H1 (cell line): ENCODE measurements around the gene L3MBTL1.

Experiments used
- CTCF ChIP-seq, 3 experiments: IDR thresholded peaks; 1 replicate in 2 of 3; 2 replicates in 1 of 3; pipeline versions ENCODE4 v1.5.1 to v1.6.1; 2011; ENCODE audit warnings: low read length in 3 of 3, mild to moderate bottlenecking in 3 of 3, inconsistent platforms in 2 of 3, low read depth in 1 of 3, moderate library complexity in 1 of 3; ENCODE audit not compliant: insufficient read depth in 1 of 3; ENCODE audit errors: control extremely low read depth in 1 of 3
- EZH2 ChIP-seq: fragments of 200-600 bp; sonication (generic); IDR thresholded peaks from 2 replicates; pipeline ENCODE4 v1.7.1; 2012; ENCODE audit warnings: low read depth, mild to moderate bottlenecking, moderate library complexity, low read length, inconsistent platforms; ENCODE audit not compliant: severe bottlenecking
- FOSL1 ChIP-seq: IDR thresholded peaks from 2 replicates; pipeline ENCODE4 v1.6.1; 2011; ENCODE audit warnings: mild to moderate bottlenecking, low read depth, low read length, moderate library complexity; ENCODE audit not compliant: insufficient read depth
- JUND ChIP-seq: IDR thresholded peaks from 2 replicates; pipeline ENCODE4 v1.6.1; 2011; ENCODE audit warnings: mild to moderate bottlenecking, improper control_type of control experiment, low read length
- POLR2AphosphoS5 ChIP-seq: IDR thresholded peaks from 2 replicates; pipeline ENCODE4 v1.6.1; 2011; ENCODE audit warnings: low read depth, low read length
- SIX5 ChIP-seq: IDR thresholded peaks from 2 replicates; pipeline ENCODE4 v1.6.1; 2011; ENCODE audit warnings: mild to moderate bottlenecking, low read depth, low read length
- SUZ12 ChIP-seq: fragments of 200-600 bp; sonication (generic); IDR thresholded peaks from 2 replicates; pipeline ENCODE4 v1.6.1; 2012; ENCODE audit warnings: mild to moderate bottlenecking, inconsistent platforms, low read length, moderate library complexity, mixed read lengths
- ZNF274 ChIP-seq: IDR thresholded peaks from 2 replicates; pipeline ENCODE4 v1.7.0; 2012; ENCODE audit warnings: low read length, borderline replicate concordance; ENCODE audit errors: extremely low read depth

GRCh38 chr20:43542161-43542560, 34.7 kb downstream of the L3MBTL1 start:
- no peak for TF ChIP-seq FOSL1
- TF ChIP-seq CTCF (IDR thresholded peaks at IDR 0.05; ENCODE audit: control extremely low read depth in 1 of 3, insufficient read depth in 1 of 3, low read depth in 1 of 3, low read length in 3 of 3): no peak
- TF ChIP-seq SIX5: no peak
- no peak for TF ChIP-seq JUND
- TF ChIP-seq SUZ12: no peak
- no peak for TF ChIP-seq ZNF274
- TF ChIP-seq EZH2: no peak
- no peak for TF ChIP-seq POLR2AphosphoS5
